ENCODE results near the gene FIG4. TPM values are rescaled to one million over a fixed set of nuclear protein-coding genes. Genes with fewer than 3 reads are reported as not detected.

The FIG4 gene
- 10 to 100 TPM; 12.2 to 17.2 TPM for total RNA-seq

DNA sequence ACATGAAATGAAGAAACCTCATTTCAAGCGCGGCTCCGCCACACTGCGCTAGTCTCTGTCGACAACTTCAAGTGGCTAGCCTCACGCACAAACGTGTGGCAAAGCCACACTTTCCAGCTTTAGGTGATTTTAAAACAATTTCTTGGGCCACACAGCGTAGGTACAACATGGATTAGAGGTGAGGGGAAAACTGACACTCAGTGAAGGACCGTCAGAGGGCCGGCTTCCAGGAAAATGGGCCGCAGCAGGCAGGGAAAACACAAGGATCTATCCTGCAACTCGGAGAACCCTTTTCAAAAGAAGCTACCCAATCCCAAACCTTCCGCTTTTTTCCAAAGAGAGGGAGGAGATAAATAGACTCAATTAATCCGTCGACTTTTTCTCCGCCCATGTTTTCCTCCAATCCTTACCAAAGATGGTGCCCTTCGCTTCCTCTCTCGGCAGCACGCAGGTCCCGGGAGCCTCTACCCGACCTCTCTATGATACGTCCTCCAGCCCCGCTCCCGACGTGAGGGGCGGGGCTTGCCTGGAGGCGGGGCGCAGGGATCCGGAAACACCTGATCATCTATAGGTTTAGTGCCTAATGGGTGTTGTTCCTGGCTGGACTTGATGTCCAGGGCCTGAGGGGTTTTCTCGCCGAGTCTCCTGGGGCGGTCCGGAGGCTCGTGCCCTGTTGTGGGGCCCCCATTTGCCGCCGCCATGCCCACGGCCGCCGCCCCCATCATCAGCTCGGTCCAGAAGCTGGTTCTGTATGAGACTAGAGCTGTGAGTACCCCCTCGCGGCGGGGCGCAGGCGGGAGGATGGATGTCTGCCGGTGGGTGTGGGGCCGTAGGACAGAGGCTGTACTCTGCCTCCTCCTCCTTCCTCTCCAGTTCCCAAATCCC, at the start of gene FIG4, which contains the start of gene AK9:
FIG4 (plus strand) TSS at position 560 of the 885 bp plus-strand sequence; CDS start at position 700, 140 bp downstream.
AK9 (minus strand) TSS at position 466 of the 885 bp plus-strand sequence. CDS start 15,457 bp downstream, outside the sequence.
- H3K27ac ChIP-seq = peak within 1 kb of the TSS; percentile 87
- TF ChIP-seq, protein P1, sequence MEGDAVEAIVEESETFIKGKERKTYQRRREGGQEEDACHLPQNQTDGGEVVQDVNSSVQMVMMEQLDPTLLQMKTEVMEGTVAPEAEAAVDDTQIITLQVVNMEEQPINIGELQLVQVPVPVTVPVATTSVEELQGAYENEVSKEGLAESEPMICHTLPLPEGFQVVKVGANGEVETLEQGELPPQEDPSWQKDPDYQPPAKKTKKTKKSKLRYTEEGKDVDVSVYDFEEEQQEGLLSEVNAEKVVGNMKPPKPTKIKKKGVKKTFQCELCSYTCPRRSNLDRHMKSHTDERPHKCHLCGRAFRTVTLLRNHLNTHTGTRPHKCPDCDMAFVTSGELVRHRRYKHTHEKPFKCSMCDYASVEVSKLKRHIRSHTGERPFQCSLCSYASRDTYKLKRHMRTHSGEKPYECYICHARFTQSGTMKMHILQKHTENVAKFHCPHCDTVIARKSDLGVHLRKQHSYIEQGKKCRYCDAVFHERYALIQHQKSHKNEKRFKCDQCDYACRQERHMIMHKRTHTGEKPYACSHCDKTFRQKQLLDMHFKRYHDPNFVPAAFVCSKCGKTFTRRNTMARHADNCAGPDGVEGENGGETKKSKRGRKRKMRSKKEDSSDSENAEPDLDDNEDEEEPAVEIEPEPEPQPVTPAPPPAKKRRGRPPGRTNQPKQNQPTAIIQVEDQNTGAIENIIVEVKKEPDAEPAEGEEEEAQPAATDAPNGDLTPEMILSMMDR (IDR thresholded peaks at IDR 0.05) = no peak
- H3K36me3 ChIP-seq = no peaks in the 10 kb centered on the region
- DNase-seq = peak; percentile 98
- H3K9ac ChIP-seq (ENCODE audit: low read depth in 2 of 2, low read length in 2 of 2) = peak within 1 kb of the TSS; percentile 84 to 85
- no peaks in the 10 kb centered on the region for H3K9me3 ChIP-seq
- H3K27me3 ChIP-seq = no peaks in the 10 kb centered on the region
- H3K4me3 ChIP-seq = peak within 1 kb of the TSS; percentile 62
- no peaks in the 10 kb centered on the region for H3K4me1 ChIP-seq
- intact Hi-C loops (cut with DNase I) = no loop called here

GRCh38 chr6:109644131-109644530, 47.0 kb upstream of the FIG4 start:
- Histone ChIP-seq H3K27ac (no peak overlapping the region), H3K9ac (ENCODE audit: low read depth in 2 of 2, low read length in 2 of 2) (no peak overlapping the region), H3K36me3 (no peaks in the 10 kb centered on the region), H3K4me3 (no peak overlapping the region), H3K4me1 (no peaks in the 10 kb centered on the region), H3K27me3 (no peaks in the 10 kb centered on the region), H3K9me3 (no peaks in the 10 kb centered on the region)
- intact Hi-C loops (cut with DNase I) = no loop called here
- TF ChIP-seq, protein P1 (IDR thresholded peaks at IDR 0.05) = no peak
- DNase-seq = no peak

DNA sequence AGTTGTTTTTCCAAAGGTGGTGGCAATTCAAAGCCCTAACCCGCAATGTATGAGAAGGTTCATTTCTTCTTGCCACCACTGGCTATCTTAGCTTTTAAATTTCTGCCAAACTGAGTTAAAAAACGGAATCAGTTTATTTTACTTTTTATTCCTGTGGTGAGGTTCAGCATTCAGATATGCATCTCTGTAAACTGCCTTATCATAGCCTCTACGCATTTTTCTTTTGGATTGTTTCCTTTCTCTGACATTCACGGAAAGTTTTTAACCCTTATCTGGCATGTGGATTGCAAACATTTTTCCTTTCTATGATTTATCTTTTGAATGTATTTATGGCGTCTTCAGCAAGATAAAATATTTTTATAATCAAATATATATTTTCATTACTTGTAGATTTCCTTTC, 37.8 kb upstream of the FIG4 start:
- Histone ChIP-seq H3K36me3 (no peaks in the 10 kb centered on the region), H3K9ac (ENCODE audit: low read depth in 2 of 2, low read length in 2 of 2) (no peak overlapping the region)
- intact Hi-C loops (cut with DNase I) = no loop called here

GRCh38 chr6:109655761-109656262, 35.3 kb upstream of the FIG4 start:
- Histone ChIP-seq H3K36me3 (no peaks in the 10 kb centered on the region), H3K4me1 (no peaks in the 10 kb centered on the region), H3K27ac (no peak overlapping the region), H3K27me3 (no peaks in the 10 kb centered on the region), H3K4me3 (no peak overlapping the region), H3K9ac (ENCODE audit: low read depth in 2 of 2, low read length in 2 of 2) (no peak overlapping the region), H3K9me3 (no peaks in the 10 kb centered on the region)
- intact Hi-C loops (cut with DNase I) = no loop called here
- TF ChIP-seq, protein P1 (IDR thresholded peaks at IDR 0.05) = no peak
- no peak for DNase-seq

More for the DNA sequence above, 37.8 kb upstream of the FIG4 start:
- Histone ChIP-seq H3K27me3 (no peaks in the 10 kb centered on the region), H3K9me3 (no peaks in the 10 kb centered on the region), H3K4me1 (no peaks in the 10 kb centered on the region), H3K27ac (no peak overlapping the region), H3K4me3 (no peak overlapping the region)
- no peak for DNase-seq
- TF ChIP-seq, protein P1 (IDR thresholded peaks at IDR 0.05) = no peak

GRCh38 chr6:109660526-109661320, 30.4 kb upstream of the FIG4 start:
- intact Hi-C loops (cut with DNase I) = no loop called here
- TF ChIP-seq, protein P1 (IDR thresholded peaks at IDR 0.05) = no peak

More at GRCh38 chr6:109660526-109661320, 30.4 kb upstream of the FIG4 start:
- no peak for DNase-seq
- H3K4me1 ChIP-seq = no peaks in the 10 kb centered on the region
- H3K9me3 ChIP-seq = no peaks in the 10 kb centered on the region
- no peak overlapping the region for H3K27ac ChIP-seq
- H3K9ac ChIP-seq (ENCODE audit: low read depth in 2 of 2, low read length in 2 of 2) = no peak overlapping the region
- H3K27me3 ChIP-seq = no peaks in the 10 kb centered on the region
- H3K4me3 ChIP-seq = no peak overlapping the region
- no peaks in the 10 kb centered on the region for H3K36me3 ChIP-seq

Data from colonic mucosa (tissue), 4 donors.